Body of pancreas (tissue), 4 donors: ENCODE measurements around the gene STRIP1. TPM values are rescaled to one million over a fixed set of nuclear protein-coding genes. Genes with fewer than 3 reads are reported as not detected.
"Not testable (repeated sequence)": the region's sequence is repeated elsewhere in the genome, so short reads cannot be mapped to it uniquely, and the experiment has no call there.

Experiments used
- ATAC-seq: fragments of 150-250 bp; one replicate; pipeline ENCODE4 v1.9.1; 2016
- DNase-seq, 4 donors: peaks; one replicate each; pipeline ENCODE4 v3.0.0-alpha.2; 2019
- H3K27ac ChIP-seq, 4 donors: fragments of 200-600 bp; sonication (generic); 1 replicate in 3 of 4; 2 replicates in 1 of 4; pipeline versions ENCODE4 v1.5.1 to v1.6.1; 2016 to 2019; ENCODE audit warnings: mild to moderate bottlenecking in 1 of 4, mixed read lengths in 1 of 4, moderate library complexity in 1 of 4
- H3K27me3 ChIP-seq, 2 donors: fragments of 200-600 bp; sonication (generic); one replicate each; pipeline ENCODE4 v1.6.0; 2016; ENCODE audit warnings: mild to moderate bottlenecking in 1 of 2
- H3K36me3 ChIP-seq, 2 donors: fragments of 200-600 bp; sonication (generic); replicated peaks in 1 of 2; 2 replicates each; pipeline ENCODE4 v1.5.1; 2016; ENCODE audit warnings: low read depth in 2 of 2; ENCODE audit not compliant: insufficient read depth in 1 of 2
- H3K4me1 ChIP-seq: fragments of 200-600 bp; sonication (generic); one replicate; pipeline ENCODE4 v1.6.0; 2016
- H3K4me3 ChIP-seq, 2 donors: fragments of 200-600 bp; sonication (generic); 1 replicate in 1 of 2; 2 replicates in 1 of 2; pipeline ENCODE4 v1.5.1; 2016 to 2019
- H3K9me3 ChIP-seq, 3 donors: fragments of 200-600 bp; sonication (generic); 1 replicate in 2 of 3; 2 replicates in 1 of 3; pipeline ENCODE4 v1.5.1; 2016
- CTCF ChIP-seq, 7 experiments: fragments of 450-650 bp in 4 of 7; fragments of 200-600 bp in 3 of 7; sonication (generic) in 3 of 7; IDR thresholded peaks; one replicate each; pipeline ENCODE4 v1.5.1; 2016 to 2019; ENCODE audit warnings: antibody characterized with exemption in 7 of 7
- POLR2A ChIP-seq, 3 donors: fragments of 450-650 bp; IDR thresholded peaks; one replicate each; pipeline ENCODE4 v1.6.1; 2016; ENCODE audit warnings: antibody characterized with exemption in 3 of 3, mild to moderate bottlenecking in 2 of 3
- WGBS, 2 donors: methylation state at CpG; one replicate each; pipeline ENCODE4 v1.1.5; 2017; 5-methylcytosine and 5-hydroxymethylcytosine counted together
- intact Hi-C: fragments of 100-400 bp; cut with DNase I; formaldehyde crosslinking; loops from one replicate; pipeline ENCODE4 v1.15.1; 2023
- total RNA-seq, 2 donors: library from RNA; depleted of rRNA; stranded (reverse); fragments of >200 nt; gene quantifications; one replicate each; pipeline ENCODE4 v1.1.0, GENCODE V29; 2016

STRIP1 gene
- total RNA-seq, 2 donors from 2014 or later = 22.7 to 24.1 TPM

GRCh38 chr1:110076789-110077500 lies 42.5 kb downstream of the STRIP1 start:
- Histone ChIP-seq H3K27me3 (peaks cover 0 to 4% of the 10 kb centered on the region in 2 donors), H3K4me3 (no peak overlapping the region), H3K9me3 (no peaks in the 10 kb centered on the region), H3K27ac (no peak overlapping the region), H3K4me1 (no peaks in the 10 kb centered on the region), H3K36me3 (no peaks in the 10 kb centered on the region)
- WGBS, 2 donors = 75% methylated on average over 3 of the region's 3 CpGs
- DNase-seq = no peak
- no peak for ATAC-seq
- intact Hi-C loops = no loop called here
- TF ChIP-seq CTCF (IDR thresholded peaks at IDR 0.05) = no peak
- no peak for TF ChIP-seq POLR2A (IDR thresholded peaks at IDR 0.05)

- H3K4me3 ChIP-seq, ATAC-seq, intact Hi-C loops, H3K36me3 ChIP-seq, H3K27me3 ChIP-seq, DNase-seq, H3K9me3 ChIP-seq, H3K27ac ChIP-seq: not testable (repeated sequence)
- peaks cover 13% of the 10 kb centered on the region for H3K4me1 ChIP-seq
- 93 to 96% methylated on average over 2 of the region's 2 CpGs for WGBS, 2 donors
These were observed 45.6 kb downstream of the STRIP1 start for GRCh38 chr1:110079995-110080394.

DNA sequence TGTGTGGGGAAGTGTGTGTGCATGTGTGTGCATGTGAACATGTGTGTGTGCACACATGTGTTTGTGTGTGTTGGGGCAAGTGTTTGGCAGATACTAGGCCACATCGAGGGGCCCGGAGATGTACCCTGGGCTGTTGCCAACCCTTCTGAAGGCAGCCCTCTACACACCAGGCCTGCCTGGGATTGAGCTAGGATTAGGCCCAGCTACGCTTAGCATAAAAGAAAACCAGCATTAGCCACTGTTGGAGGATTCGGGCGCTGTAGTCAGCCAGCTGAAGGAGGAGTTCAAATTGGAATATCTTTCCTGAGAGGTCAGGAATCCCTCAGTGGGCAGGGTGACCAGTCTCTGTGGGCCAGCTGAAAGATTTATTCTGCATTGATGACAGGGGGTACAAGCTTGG lies 46.6 kb downstream of the STRIP1 start:
- WGBS, 2 donors = 76 to 95% methylated on average over 5 of the region's 5 CpGs
- Histone ChIP-seq H3K27me3 (no peaks in the 10 kb centered on the region), H3K27ac (no peak overlapping the region), H3K4me1 (peaks cover 16% of the 10 kb centered on the region), H3K4me3 (no peak overlapping the region), H3K9me3 (no peaks in the 10 kb centered on the region), H3K36me3 (no peaks in the 10 kb centered on the region)
- TF ChIP-seq POLR2A (IDR thresholded peaks at IDR 0.05) (no peak), CTCF (IDR thresholded peaks at IDR 0.05) (no peak)
- intact Hi-C loops = no loop called here
- ATAC-seq (no peak), DNase-seq (no peak)

DNA sequence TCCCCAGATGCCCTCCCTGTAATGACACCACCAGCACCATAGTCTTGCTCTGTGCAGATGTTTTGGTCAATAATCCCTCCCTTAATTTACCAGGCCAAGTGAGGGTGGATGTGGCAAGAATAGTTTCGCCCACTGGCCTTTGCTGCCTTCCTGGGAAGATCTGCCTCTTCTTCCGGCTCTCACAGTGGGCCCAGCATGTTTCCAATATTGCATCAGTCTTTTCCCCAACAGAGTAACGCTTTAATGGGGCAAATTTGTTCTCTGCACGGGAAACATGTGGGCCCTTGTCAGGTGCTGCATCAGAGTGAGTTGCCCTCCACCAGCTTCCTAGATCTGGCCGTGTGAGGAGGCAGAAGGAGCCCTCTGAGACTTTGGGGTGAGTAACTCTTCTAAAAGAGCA lies 48.1 kb downstream of the STRIP1 start:
- WGBS, 2 donors = 86 to 88% methylated on average over 5 of the region's 5 CpGs
- DNase-seq = no peak
- Histone ChIP-seq H3K27ac (no peak overlapping the region), H3K36me3 (no peaks in the 10 kb centered on the region), H3K27me3 (no peaks in the 10 kb centered on the region), H3K4me3 (no peak overlapping the region), H3K4me1 (peaks cover 16% of the 10 kb centered on the region), H3K9me3 (no peaks in the 10 kb centered on the region)
- TF ChIP-seq CTCF (IDR thresholded peaks at IDR 0.05) (no peak), POLR2A (IDR thresholded peaks at IDR 0.05) (no peak)
- no peak for ATAC-seq
- intact Hi-C loops = no loop called here

DNA sequence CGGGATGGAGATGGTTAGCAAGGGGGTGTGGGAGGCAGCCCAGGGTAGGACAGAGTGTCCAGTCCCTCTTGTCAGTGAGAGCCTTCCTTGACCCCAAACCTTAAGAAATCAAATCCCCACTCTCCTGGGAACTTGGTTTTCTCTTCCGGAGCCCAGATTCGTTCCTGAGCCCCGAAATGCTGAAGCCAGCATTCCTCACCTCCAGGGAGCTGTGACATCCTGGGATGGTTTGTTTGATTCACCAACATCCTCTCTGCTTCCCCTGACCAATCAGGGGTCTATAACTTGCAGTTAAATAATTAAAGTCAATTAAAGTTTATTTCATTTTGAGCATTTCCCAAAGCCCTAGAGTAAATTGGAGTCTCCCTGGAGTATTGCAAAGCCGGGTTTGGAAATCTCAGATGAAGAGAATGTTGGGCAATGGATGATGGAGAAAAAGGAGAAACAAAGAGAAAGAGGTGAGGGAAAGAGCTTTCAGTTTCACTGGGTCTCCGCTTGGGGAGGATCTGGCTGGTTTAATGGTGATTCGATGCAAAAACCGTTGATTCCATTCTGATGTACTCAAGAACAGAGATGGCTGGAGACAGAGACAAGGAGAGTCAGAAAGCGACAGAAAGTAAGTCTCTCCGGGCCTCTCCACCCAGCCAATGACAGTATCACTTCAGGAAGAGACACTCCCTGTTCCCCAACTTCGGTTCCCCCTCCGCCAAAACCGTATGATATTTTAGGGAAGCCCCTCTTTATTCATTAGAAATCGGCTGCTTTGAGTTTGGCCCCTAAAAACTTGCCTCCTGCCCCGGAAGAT lies 48.8 kb downstream of the STRIP1 start:
- TF ChIP-seq CTCF (IDR thresholded peaks at IDR 0.05) = no peak
- TF ChIP-seq POLR2A (IDR thresholded peaks at IDR 0.05) = no peak
- ATAC-seq = no peak
- Histone ChIP-seq H3K9me3 (no peaks in the 10 kb centered on the region), H3K4me3 (no peak overlapping the region), H3K4me1 (peaks cover 16% of the 10 kb centered on the region), H3K27ac (no peak overlapping the region), H3K27me3 (no peaks in the 10 kb centered on the region), H3K36me3 (no peaks in the 10 kb centered on the region)
- intact Hi-C loops = no loop called here
- 54 to 83% methylated on average over 15 of the region's 15 CpGs for WGBS, 2 donors
- no peak for DNase-seq
